SK-N-SH (cell line): ENCODE data around the gene HHIP. TPM values are rescaled to one million over a fixed set of nuclear protein-coding genes. Genes with fewer than 3 reads are reported as not detected.

ENCODE experiments used
- CTCF ChIA-PET: fragments of 300-600, 350-600 bp; formaldehyde crosslinking; extraction: SDS; loops from one replicate; lab custom pipeline; 2021; lab: Yijun Ruan, JAX
- POLR2A ChIA-PET: fragments of 350-600 bp; sonication (Branson Sonifier 250); formaldehyde crosslinking; extraction: SDS; loops from one replicate; lab custom pipeline; 2020; ENCODE audit warnings: antibody characterized with exemption, inconsistent platforms; lab: Yijun Ruan, JAX
- DNase-seq: peaks from one replicate; pipeline ENCODE4 v3.0.0; 2012
- H2AFZ ChIP-seq: fragments of 200-600 bp; sonication (generic); 2 replicates; pipeline ENCODE4 v1.8.1; 2016; ENCODE audit warnings: antibody characterized with exemption, mild to moderate bottlenecking, low read depth
- H3F3A ChIP-seq: fragments of 200-600 bp; sonication (generic); replicated peaks from 2 replicates; pipeline ENCODE3; 2016; ENCODE audit warnings: antibody characterized with exemption, mild to moderate bottlenecking; ENCODE audit not compliant: insufficient read depth
- H3K27ac ChIP-seq, 2 experiments: fragments of 200-500 bp in 1 of 2; fragments of 200-600 bp in 1 of 2; sonication (Bioruptor generic) in 1 of 2; sonication (generic), shearing (Covaris generic) in 1 of 2; 2 replicates each; pipeline versions ENCODE4 v1.5.1 to v1.6.1; 2014 to 2016; ENCODE audit warnings: low read depth in 2 of 2, inconsistent platforms in 1 of 2, low read length in 1 of 2, mild to moderate bottlenecking in 1 of 2, mixed read lengths in 1 of 2
- H3K27me3 ChIP-seq: fragments of 200-600 bp; sonication (generic), shearing (Covaris generic); 2 replicates; pipeline ENCODE4 v1.6.1; 2016; ENCODE audit warnings: mixed run types; ENCODE audit not compliant: insufficient read depth
- H3K36me3 ChIP-seq, 2 experiments: fragments of 200-500 bp in 1 of 2; fragments of 200-600 bp in 1 of 2; sonication (Bioruptor generic) in 1 of 2; sonication (generic) in 1 of 2; replicated peaks in 1 of 2; 2 replicates each; pipeline versions ENCODE3 to v1.5.1; 2014 to 2016; ENCODE audit warnings: low read length in 1 of 2, mild to moderate bottlenecking in 1 of 2; ENCODE audit not compliant: insufficient read depth in 2 of 2, control insufficient read depth in 1 of 2
- H3K4me1 ChIP-seq, 2 experiments: fragments of 200-500 bp in 1 of 2; fragments of 200-600 bp in 1 of 2; sonication (Bioruptor generic) in 1 of 2; sonication (generic), shearing (Covaris generic) in 1 of 2; 2 replicates each; pipeline versions ENCODE4 v1.5.1 to v1.6.1; 2014 to 2016; ENCODE audit warnings: low read depth in 1 of 2, low read length in 1 of 2, mixed run types in 1 of 2; ENCODE audit not compliant: insufficient read depth in 2 of 2, control insufficient read depth in 1 of 2
- H3K4me2 ChIP-seq: fragments of 200-600 bp; sonication (generic), shearing (Covaris generic); 2 replicates; pipeline ENCODE4 v1.6.1; 2017; ENCODE audit warnings: mixed run types
- H3K4me3 ChIP-seq, 2 experiments: fragments of 200-500 bp in 1 of 2; fragments of 200-600 bp in 1 of 2; sonication (Bioruptor generic) in 1 of 2; sonication (generic), shearing (Covaris generic) in 1 of 2; 2 replicates each; pipeline versions ENCODE4 v1.5.1 to v1.8.1; 2014 to 2016; ENCODE audit warnings: low read depth in 2 of 2, inconsistent platforms in 1 of 2, low read length in 1 of 2, mild to moderate bottlenecking in 1 of 2, mixed read lengths in 1 of 2, moderate library complexity in 1 of 2
- H3K79me2 ChIP-seq: fragments of 200-600 bp; sonication (generic); 2 replicates; pipeline ENCODE4 v1.8.1; 2017; ENCODE audit warnings: mild to moderate bottlenecking; ENCODE audit not compliant: insufficient read depth
- H3K9ac ChIP-seq: fragments of 200-600 bp; sonication (generic); 2 replicates; pipeline ENCODE4 v1.6.1; 2017; ENCODE audit warnings: mixed run types
- H3K9me2 ChIP-seq: fragments of 200-600 bp; sonication (generic); 2 replicates; pipeline ENCODE4 v1.6.1; 2017; ENCODE audit warnings: mixed run types
- H3K9me3 ChIP-seq: fragments of 200-600 bp; sonication (generic); 2 replicates; pipeline ENCODE4 v1.6.1; 2017; ENCODE audit warnings: mixed run types, mild to moderate bottlenecking, moderate library complexity
- H4K20me1 ChIP-seq: fragments of 200-600 bp; sonication (generic); 2 replicates; pipeline ENCODE4 v1.6.1; 2017; ENCODE audit warnings: mild to moderate bottlenecking, mixed run types; ENCODE audit not compliant: insufficient read depth
- CTCF ChIP-seq: fragments of 200-600 bp; sonication (generic); IDR thresholded peaks from 2 replicates; pipeline ENCODE4 v1.6.1; 2017; ENCODE audit warnings: antibody characterized with exemption, mild to moderate bottlenecking, moderate library complexity
- EP300 ChIP-seq, 2 experiments: IDR thresholded peaks; 2 replicates each; pipeline versions ENCODE4 v1.4.0 to v1.6.1; 2012; ENCODE audit warnings: borderline replicate concordance in 1 of 2, low read depth in 1 of 2, low read length in 1 of 2
- EZH2phosphoT487 ChIP-seq: fragments of 200-600 bp; sonication (generic); IDR thresholded peaks from 2 replicates; pipeline ENCODE4 v1.6.1; 2017; ENCODE audit warnings: low read depth, mixed run types, mild to moderate bottlenecking, antibody characterized with exemption, moderate library complexity, borderline replicate concordance
- GABPA ChIP-seq: IDR thresholded peaks from 2 replicates; pipeline ENCODE4 v1.4.0; 2012; ENCODE audit warnings: low read depth, mild to moderate bottlenecking
- MAX ChIP-seq: IDR thresholded peaks from 2 replicates; pipeline ENCODE4 v1.4.0; 2012; ENCODE audit warnings: low read depth
- MEF2A ChIP-seq: IDR thresholded peaks from 2 replicates; pipeline ENCODE4 v1.4.0; 2012; ENCODE audit warnings: low read depth, borderline replicate concordance
- MXI1 ChIP-seq: IDR thresholded peaks from 2 replicates; pipeline ENCODE4 v1.6.1; 2012; ENCODE audit warnings: mild to moderate bottlenecking, low read depth, low read length, improper control_type of control experiment
- NFIC ChIP-seq: IDR thresholded peaks from 2 replicates; pipeline ENCODE4 v1.4.0; 2012; ENCODE audit warnings: borderline replicate concordance
- POLR2AphosphoS5 ChIP-seq: IDR thresholded peaks from 2 replicates; pipeline ENCODE4 v1.6.1; 2012; ENCODE audit warnings: low read depth, low read length
- RAD21 ChIP-seq: IDR thresholded peaks from 2 replicates; pipeline ENCODE4 v1.6.1; 2012; ENCODE audit warnings: mild to moderate bottlenecking, low read length
- RXRA ChIP-seq: IDR thresholded peaks from 2 replicates; pipeline ENCODE4 v1.4.0; 2012; ENCODE audit warnings: low read depth, mild to moderate bottlenecking, borderline replicate concordance
- WGBS: methylation state at CpG from one replicate; pipeline ENCODE4 v1.1.6; 2017; ENCODE audit warnings: low lambda C conversion rate; 5-methylcytosine and 5-hydroxymethylcytosine counted together
- polyA plus RNA-seq, 3 experiments: library from polyadenylated mRNA; depleted of rRNA; stranded (reverse); fragments of >200 nt; gene quantifications; 2 replicates each; pipeline ENCODE4 v1.2.3, GENCODE V29; 2012
- TF ChIP-seq, protein P1 (sequence below): fragments of 150-350 bp; IDR thresholded peaks from 2 replicates; pipeline ENCODE4 v1.6.1; 2017; ENCODE audit warnings: antibody characterized with exemption, low read length, low read depth, borderline replicate concordance
- TF ChIP-seq, protein P2 (sequence below): IDR thresholded peaks from 2 replicates; pipeline ENCODE4 v1.4.0; 2012; ENCODE audit warnings: low read depth, borderline replicate concordance
- TF ChIP-seq, protein P3 (sequence below): fragments of 150-350 bp; IDR thresholded peaks from 2 replicates; pipeline ENCODE4 v1.6.1; 2016; ENCODE audit warnings: mild to moderate bottlenecking, low read depth, low read length
- TF ChIP-seq, protein P4 (sequence below): IDR thresholded peaks from 2 replicates; pipeline ENCODE4 v1.4.0; 2012; ENCODE audit warnings: low read depth, borderline replicate concordance

HHIP gene
- polyA plus RNA-seq, 1 of the 3 experiments (the other 2 are of a cell fraction): 3.5 TPM

DNA sequence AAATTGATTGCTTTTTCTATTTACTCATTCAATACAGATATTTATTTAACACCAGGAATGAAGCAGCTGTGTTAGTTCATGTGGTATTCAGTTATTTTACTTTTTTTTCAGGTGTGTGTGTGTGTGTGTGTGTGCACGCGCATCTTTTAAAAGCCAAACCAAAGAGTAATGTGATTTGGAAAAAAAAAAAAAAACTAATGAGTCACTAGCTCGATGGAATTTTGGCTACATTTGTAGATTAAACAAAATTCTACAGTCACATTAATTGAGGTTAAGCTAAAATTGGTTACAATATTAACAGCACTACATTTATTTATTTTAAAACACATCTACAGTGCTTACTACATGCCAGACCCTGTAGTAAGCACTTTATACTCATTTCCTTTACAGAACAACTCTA is 66.8 kb downstream of the HHIP start:
- H3K27me3 ChIP-seq: no peaks in the 10 kb centered on the region
- TF ChIP-seq MEF2A (no peak), GABPA (no peak), EP300 (IDR thresholded peaks at IDR 0.05; ENCODE audit: borderline replicate concordance in 1 of 2, low read depth in 1 of 2, low read length in 1 of 2) (no peak), EZH2phosphoT487 (no peak), CTCF (no peak), MAX (no peak), NFIC (no peak), MXI1 (no peak), RXRA (no peak), POLR2AphosphoS5 (no peak), RAD21 (no peak)
- TF ChIP-seq, protein P1, sequence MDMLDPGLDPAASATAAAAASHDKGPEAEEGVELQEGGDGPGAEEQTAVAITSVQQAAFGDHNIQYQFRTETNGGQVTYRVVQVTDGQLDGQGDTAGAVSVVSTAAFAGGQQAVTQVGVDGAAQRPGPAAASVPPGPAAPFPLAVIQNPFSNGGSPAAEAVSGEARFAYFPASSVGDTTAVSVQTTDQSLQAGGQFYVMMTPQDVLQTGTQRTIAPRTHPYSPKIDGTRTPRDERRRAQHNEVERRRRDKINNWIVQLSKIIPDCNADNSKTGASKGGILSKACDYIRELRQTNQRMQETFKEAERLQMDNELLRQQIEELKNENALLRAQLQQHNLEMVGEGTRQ: no peak
- TF ChIP-seq, protein P2, sequence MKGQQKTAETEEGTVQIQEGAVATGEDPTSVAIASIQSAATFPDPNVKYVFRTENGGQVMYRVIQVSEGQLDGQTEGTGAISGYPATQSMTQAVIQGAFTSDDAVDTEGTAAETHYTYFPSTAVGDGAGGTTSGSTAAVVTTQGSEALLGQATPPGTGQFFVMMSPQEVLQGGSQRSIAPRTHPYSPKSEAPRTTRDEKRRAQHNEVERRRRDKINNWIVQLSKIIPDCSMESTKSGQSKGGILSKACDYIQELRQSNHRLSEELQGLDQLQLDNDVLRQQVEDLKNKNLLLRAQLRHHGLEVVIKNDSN: no peak
- TF ChIP-seq, protein P3, sequence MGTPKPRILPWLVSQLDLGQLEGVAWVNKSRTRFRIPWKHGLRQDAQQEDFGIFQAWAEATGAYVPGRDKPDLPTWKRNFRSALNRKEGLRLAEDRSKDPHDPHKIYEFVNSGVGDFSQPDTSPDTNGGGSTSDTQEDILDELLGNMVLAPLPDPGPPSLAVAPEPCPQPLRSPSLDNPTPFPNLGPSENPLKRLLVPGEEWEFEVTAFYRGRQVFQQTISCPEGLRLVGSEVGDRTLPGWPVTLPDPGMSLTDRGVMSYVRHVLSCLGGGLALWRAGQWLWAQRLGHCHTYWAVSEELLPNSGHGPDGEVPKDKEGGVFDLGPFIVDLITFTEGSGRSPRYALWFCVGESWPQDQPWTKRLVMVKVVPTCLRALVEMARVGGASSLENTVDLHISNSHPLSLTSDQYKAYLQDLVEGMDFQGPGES: no peak
- TF ChIP-seq, protein P4, sequence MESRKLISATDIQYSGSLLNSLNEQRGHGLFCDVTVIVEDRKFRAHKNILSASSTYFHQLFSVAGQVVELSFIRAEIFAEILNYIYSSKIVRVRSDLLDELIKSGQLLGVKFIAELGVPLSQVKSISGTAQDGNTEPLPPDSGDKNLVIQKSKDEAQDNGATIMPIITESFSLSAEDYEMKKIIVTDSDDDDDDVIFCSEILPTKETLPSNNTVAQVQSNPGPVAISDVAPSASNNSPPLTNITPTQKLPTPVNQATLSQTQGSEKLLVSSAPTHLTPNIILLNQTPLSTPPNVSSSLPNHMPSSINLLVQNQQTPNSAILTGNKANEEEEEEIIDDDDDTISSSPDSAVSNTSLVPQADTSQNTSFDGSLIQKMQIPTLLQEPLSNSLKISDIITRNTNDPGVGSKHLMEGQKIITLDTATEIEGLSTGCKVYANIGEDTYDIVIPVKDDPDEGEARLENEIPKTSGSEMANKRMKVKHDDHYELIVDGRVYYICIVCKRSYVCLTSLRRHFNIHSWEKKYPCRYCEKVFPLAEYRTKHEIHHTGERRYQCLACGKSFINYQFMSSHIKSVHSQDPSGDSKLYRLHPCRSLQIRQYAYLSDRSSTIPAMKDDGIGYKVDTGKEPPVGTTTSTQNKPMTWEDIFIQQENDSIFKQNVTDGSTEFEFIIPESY: no peak
- no peak overlapping the region for H3K9ac ChIP-seq
- no peaks in the 10 kb centered on the region for H3K9me3 ChIP-seq
- no peaks in the 10 kb centered on the region for H3K4me1 ChIP-seq
- H2AFZ ChIP-seq: no peak overlapping the region
- peaks cover 21% of the 10 kb centered on the region for H3F3A ChIP-seq
- no peak overlapping the region for H3K4me2 ChIP-seq
- H4K20me1 ChIP-seq: no peaks in the 10 kb centered on the region
- H3K4me3 ChIP-seq: no peak overlapping the region
- no peaks in the 10 kb centered on the region for H3K9me2 ChIP-seq
- WGBS: 47% methylated on average over 3 of the region's 3 CpGs
- no peak overlapping the region for H3K27ac ChIP-seq
- H3K79me2 ChIP-seq: no peaks in the 10 kb centered on the region
- CTCF ChIA-PET: no interaction called here
- peaks cover 0 to 13% of the 10 kb centered on the region in 2 experiments for H3K36me3 ChIP-seq
- POLR2A ChIA-PET: no interaction called here
- no peak for DNase-seq
